ENCODE measurements around the gene AKR1B15.

AKR1B15 gene

GRCh38 chr7:134611611-134612151 lies 62.8 kb downstream of the AKR1B15 start:
- TF ChIP-seq POLR2A (IDR thresholded peaks at IDR 0.05; ENCODE audit: low read depth, low read length) (no peak), TAF1 (IDR thresholded peaks at IDR 0.05; ENCODE audit: borderline replicate concordance, low read depth, low read length) (no peak), POLR2AphosphoS5 (IDR thresholded peaks at IDR 0.05; ENCODE audit: low read depth, low read length) (no peak)
- DNase-seq (ENCODE audit: insufficient read length), result no peak
- no peak for FAIRE-seq

- DNase-seq (ENCODE audit: insufficient read length), result no peak
- TF ChIP-seq TAF1 (IDR thresholded peaks at IDR 0.05; ENCODE audit: borderline replicate concordance, low read depth, low read length) (no peak), POLR2A (IDR thresholded peaks at IDR 0.05; ENCODE audit: low read depth, low read length) (no peak), POLR2AphosphoS5 (IDR thresholded peaks at IDR 0.05; ENCODE audit: low read depth, low read length) (no peak)
- no peak for FAIRE-seq
These were observed 63.3 kb downstream of the AKR1B15 start for GRCh38 chr7:134612197-134612596.

DNA sequence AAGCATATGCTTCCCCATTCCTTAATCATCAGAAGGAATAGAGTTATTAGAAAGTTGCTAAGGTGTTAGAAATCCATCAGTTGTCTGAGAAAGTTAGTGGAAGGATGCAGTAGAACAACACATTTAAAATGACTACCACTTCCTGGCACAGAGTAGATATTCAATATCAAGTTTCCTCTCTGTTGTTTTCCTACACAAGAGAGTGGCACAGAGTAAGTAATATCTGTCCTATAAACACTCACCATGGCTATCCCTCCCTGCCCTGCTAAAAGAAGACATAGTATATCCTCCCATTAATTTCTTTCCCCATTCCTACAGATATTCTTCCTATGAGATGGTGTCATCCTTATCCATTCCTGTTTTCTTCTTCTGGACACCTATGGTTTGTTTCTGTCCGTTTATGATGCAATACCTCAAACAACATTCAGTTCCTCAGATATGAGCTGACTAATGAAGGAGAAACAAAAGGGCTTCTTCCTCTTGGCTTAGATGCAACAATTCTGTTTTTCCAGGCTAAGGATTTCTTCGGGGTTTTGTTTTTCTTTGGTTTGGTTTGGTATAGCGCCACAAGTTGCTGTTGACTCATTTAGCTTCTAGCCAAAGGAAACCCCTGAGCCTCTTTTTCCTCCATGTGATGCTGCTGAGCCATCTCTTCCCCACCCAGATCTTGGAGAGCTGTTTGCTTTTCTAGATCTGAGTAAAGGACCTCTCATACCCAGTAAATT lies 64.9 kb downstream of the AKR1B15 start:
- TF ChIP-seq POLR2AphosphoS5 (IDR thresholded peaks at IDR 0.05; ENCODE audit: low read depth, low read length) (no peak), TAF1 (IDR thresholded peaks at IDR 0.05; ENCODE audit: borderline replicate concordance, low read depth, low read length) (no peak), POLR2A (IDR thresholded peaks at IDR 0.05; ENCODE audit: low read depth, low read length) (no peak)
- no peak for DNase-seq (ENCODE audit: insufficient read length)
- FAIRE-seq, result no peak

GRCh38 chr7:134616611-134617010 lies 67.7 kb downstream of the AKR1B15 start:
- FAIRE-seq (no peak), DNase-seq (ENCODE audit: insufficient read length) (no peak)
- TF ChIP-seq POLR2AphosphoS5 (IDR thresholded peaks at IDR 0.05; ENCODE audit: low read depth, low read length) (no peak), POLR2A (IDR thresholded peaks at IDR 0.05; ENCODE audit: low read depth, low read length) (no peak)

- no peak for FAIRE-seq
- DNase-seq (ENCODE audit: insufficient read length), result no peak
- no peak for TF ChIP-seq POLR2AphosphoS5 (IDR thresholded peaks at IDR 0.05; ENCODE audit: low read depth, low read length)
- TF ChIP-seq TAF1 (IDR thresholded peaks at IDR 0.05; ENCODE audit: borderline replicate concordance, low read depth, low read length), result no peak
- TF ChIP-seq POLR2A (IDR thresholded peaks at IDR 0.05; ENCODE audit: low read depth, low read length), result no peak
These were observed 70.0 kb downstream of the AKR1B15 start for GRCh38 chr7:134618756-134619530.

DNA sequence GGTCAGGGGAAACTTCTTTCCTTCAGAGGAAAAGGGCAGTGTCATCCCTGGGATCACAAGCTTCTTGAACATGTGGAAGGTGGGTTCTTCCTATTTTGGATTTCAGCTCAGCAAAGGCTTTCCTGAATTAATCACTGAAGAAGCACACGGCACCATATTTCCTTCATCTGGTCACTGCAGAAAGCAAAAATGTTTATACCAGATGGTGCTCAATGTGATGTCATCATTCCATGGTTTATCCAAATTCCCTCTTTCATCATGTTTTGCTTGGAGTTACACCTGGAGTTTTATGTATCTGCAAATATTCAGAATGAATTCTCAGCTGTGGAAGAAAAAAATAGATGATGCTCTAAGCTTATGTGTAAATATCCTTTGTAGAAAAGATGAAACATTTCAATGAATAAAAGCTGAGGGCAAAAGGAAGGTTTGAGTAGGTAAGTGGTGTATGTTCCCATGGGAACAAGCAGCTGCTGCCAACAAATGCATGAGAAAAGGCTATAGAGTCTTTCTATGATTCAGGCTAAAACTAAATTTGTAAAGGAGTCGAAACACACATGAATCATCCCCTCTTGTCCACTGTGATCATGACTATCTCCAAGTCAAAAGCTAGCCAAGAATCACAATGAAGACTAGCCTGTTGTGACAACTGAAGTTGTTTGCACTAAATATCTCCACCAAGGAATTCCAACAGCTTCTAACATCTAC lies 70.9 kb downstream of the AKR1B15 start:
- no peak for DNase-seq (ENCODE audit: insufficient read length)
- TF ChIP-seq TAF1 (IDR thresholded peaks at IDR 0.05; ENCODE audit: borderline replicate concordance, low read depth, low read length) (no peak), POLR2AphosphoS5 (IDR thresholded peaks at IDR 0.05; ENCODE audit: low read depth, low read length) (no peak), POLR2A (IDR thresholded peaks at IDR 0.05; ENCODE audit: low read depth, low read length) (no peak)
- FAIRE-seq, result no peak

DNA sequence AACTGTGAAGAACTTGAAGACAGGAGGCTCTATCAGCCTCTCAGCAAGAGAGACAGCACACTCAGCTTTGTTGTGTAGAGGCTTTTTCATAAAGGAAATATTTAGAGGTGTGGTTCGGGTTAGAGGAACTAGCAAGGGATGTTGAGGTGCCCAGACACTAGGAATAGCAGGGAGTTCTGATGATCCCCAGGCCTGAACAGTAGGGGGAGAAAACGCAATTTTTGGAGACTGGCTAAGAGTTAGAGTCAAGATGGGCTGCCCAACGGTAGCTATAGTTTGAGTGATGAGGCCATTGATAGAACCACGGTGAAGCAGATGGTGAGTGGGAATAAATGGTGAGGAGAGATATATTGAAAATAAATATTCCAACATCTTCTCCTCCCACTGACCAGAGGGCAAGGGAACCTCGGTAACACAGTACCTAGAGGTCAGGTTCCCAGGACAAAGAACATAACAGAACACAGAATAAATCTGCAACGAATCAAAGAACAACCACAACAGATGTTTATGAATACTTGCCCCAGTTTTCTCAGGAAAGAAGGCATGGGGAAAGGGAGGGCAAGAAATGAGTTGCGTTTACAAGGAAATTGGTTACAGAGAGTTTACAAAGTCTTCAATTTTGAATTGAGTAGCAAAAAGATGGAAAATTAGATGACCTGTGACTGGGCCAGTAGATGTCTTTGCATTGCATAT lies 73.5 kb downstream of the AKR1B15 start:
- FAIRE-seq (no peak), DNase-seq (ENCODE audit: insufficient read length) (no peak)
- no peak for TF ChIP-seq POLR2AphosphoS5 (IDR thresholded peaks at IDR 0.05; ENCODE audit: low read depth, low read length)
- TF ChIP-seq POLR2A (IDR thresholded peaks at IDR 0.05; ENCODE audit: low read depth, low read length), result no peak
- no peak for TF ChIP-seq TAF1 (IDR thresholded peaks at IDR 0.05; ENCODE audit: borderline replicate concordance, low read depth, low read length)

DNA sequence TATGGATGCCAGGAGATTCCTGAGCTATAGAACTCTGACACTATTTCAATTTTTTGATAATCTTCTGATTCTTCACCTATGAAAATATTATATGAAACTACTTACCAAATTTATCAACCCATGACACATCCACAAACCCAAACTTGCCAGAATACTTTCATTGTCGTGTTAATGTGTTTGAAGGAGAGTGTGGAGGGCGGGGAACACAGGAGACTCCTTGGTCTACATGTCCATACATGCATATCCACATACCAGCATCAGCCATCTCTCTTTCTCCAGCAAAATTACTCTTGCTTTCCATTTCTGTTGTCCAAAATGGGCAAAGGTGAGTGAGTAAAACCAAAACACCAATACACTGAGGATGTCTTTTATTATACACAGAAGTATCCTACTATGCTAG lies 74.3 kb downstream of the AKR1B15 start:
- FAIRE-seq (no peak), DNase-seq (ENCODE audit: insufficient read length) (no peak)
- TF ChIP-seq POLR2AphosphoS5 (IDR thresholded peaks at IDR 0.05; ENCODE audit: low read depth, low read length) (no peak), TAF1 (IDR thresholded peaks at IDR 0.05; ENCODE audit: borderline replicate concordance, low read depth, low read length) (no peak), POLR2A (IDR thresholded peaks at IDR 0.05; ENCODE audit: low read depth, low read length) (no peak)

DNA sequence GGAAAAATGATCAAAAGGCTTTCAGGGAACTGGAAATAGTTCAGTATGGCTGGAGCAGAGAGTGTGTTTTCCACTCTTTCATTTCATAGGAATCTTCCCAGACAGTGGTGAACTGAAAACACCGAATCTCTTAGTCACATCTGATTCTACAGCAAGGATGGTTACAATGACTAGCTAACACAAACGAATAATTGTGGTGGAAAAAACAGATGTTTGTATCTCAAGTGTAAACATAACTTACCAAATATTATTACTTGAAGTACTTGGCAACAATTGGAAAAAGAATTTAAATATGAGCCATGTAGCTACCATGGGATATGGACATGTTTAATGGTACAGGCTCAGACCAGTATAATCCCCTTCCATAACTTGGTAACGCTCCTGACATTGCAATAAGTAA lies 76.6 kb downstream of the AKR1B15 start:
- no peak for DNase-seq (ENCODE audit: insufficient read length)
- FAIRE-seq, result no peak
- TF ChIP-seq POLR2A (IDR thresholded peaks at IDR 0.05; ENCODE audit: low read depth, low read length) (no peak), TAF1 (IDR thresholded peaks at IDR 0.05; ENCODE audit: borderline replicate concordance, low read depth, low read length) (no peak)

DNA sequence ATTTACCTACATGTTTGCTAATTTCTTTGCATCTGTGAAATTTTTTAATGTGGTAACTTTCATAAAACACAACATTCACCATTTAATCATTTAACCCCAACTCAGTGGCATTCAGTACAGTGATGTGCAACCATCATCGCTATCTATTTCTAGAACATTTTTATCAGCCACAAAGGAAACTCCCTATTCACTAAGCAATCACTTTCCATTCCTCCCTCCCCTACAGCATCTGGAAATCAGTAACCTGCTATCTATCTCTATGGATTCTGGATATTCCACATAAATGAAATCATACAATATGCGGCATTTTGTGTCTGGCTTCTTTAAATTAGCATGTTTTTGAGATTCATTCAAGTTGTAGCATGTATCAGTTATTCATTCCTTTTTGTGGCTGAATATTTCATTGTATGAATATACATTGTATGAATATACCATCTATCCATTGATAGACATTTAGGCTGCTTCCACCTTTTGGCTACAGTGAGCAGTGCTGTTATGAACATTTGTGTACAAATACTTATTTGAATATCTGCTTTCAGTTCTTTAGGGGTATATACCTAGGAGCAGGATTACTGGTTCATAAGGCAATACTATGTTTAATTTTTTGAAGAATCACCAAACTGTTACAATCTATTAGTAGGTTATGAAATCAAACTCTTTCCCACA lies 78.3 kb downstream of the AKR1B15 start:
- TF ChIP-seq POLR2A (IDR thresholded peaks at IDR 0.05; ENCODE audit: low read depth, low read length) (no peak), POLR2AphosphoS5 (IDR thresholded peaks at IDR 0.05; ENCODE audit: low read depth, low read length) (no peak), TAF1 (IDR thresholded peaks at IDR 0.05; ENCODE audit: borderline replicate concordance, low read depth, low read length) (no peak)
- DNase-seq (ENCODE audit: insufficient read length) (no peak), FAIRE-seq (no peak)

Data from GM12892 (cell line).